OCI-LY1 (cell line): Measurements from ENCODE around the gene TRAF5.

Source experiments
- H2AFZ ChIP-seq: fragments of 200-600 bp; sonication (generic), shearing (Covaris generic); 2 replicates; pipeline ENCODE4 v1.6.0; 2014; ENCODE audit warnings: antibody characterized with exemption, mild to moderate bottlenecking, low read length
- H3F3A ChIP-seq: fragments of 200-600 bp; sonication (generic), shearing (Covaris generic); 2 replicates; pipeline ENCODE4 v1.6.0; 2014; ENCODE audit warnings: mild to moderate bottlenecking, antibody characterized with exemption, low read length, moderate library complexity; ENCODE audit not compliant: insufficient read depth
- H3K27ac ChIP-seq: fragments of 200-600 bp; sonication (generic); 2 replicates; pipeline ENCODE4 v1.5.1; 2014; ENCODE audit warnings: low read length, mixed run types, mild to moderate bottlenecking, low read depth; ENCODE audit not compliant: poor library complexity, severe bottlenecking
- H3K27me3 ChIP-seq: fragments of 200-600 bp; sonication (generic); 2 replicates; pipeline ENCODE4 v1.6.0; 2014; ENCODE audit warnings: antibody characterized with exemption, mild to moderate bottlenecking, low read length, moderate library complexity; ENCODE audit not compliant: insufficient read depth
- H3K36me3 ChIP-seq: fragments of 200-600 bp; sonication (generic); 2 replicates; pipeline ENCODE4 v1.6.1; 2014; ENCODE audit warnings: mild to moderate bottlenecking, antibody characterized with exemption, low read length, moderate library complexity, mixed read lengths; ENCODE audit not compliant: insufficient read depth
- H3K4me1 ChIP-seq: fragments of 200-600 bp; sonication (generic); 2 replicates; pipeline ENCODE4 v1.5.1; 2014; ENCODE audit warnings: mild to moderate bottlenecking, low read length, moderate library complexity; ENCODE audit not compliant: insufficient read depth, severe bottlenecking
- H3K4me2 ChIP-seq: fragments of 200-600 bp; sonication (generic), shearing (Covaris generic); 2 replicates; pipeline ENCODE4 v1.6.1; 2014; ENCODE audit warnings: low read length
- H3K4me3 ChIP-seq: fragments of 200-600 bp; sonication (generic); 2 replicates; pipeline ENCODE4 v1.5.1; 2014; ENCODE audit warnings: low read length, low read depth, mild to moderate bottlenecking, mixed read lengths; ENCODE audit not compliant: poor library complexity, severe bottlenecking
- H3K79me2 ChIP-seq: fragments of 200-600 bp; shearing (Covaris generic); 2 replicates; pipeline ENCODE4 v1.6.1; 2016; ENCODE audit warnings: mixed run types, low read length, mixed read lengths; ENCODE audit not compliant: insufficient read depth
- H3K9ac ChIP-seq: fragments of 200-600 bp; sonication (generic), shearing (Covaris generic); 2 replicates; pipeline ENCODE4 v1.6.1; 2014; ENCODE audit warnings: mild to moderate bottlenecking, low read length, mixed read lengths
- H3K9me2 ChIP-seq: fragments of 200-600 bp; sonication (generic), shearing (Covaris generic); 2 replicates; pipeline ENCODE4 v1.6.1; 2014; ENCODE audit warnings: low read depth, mild to moderate bottlenecking, low read length, mixed read lengths
- H3K9me3 ChIP-seq: fragments of 200-600 bp; shearing (Covaris generic); 2 replicates; pipeline ENCODE4 v1.6.1; 2014; ENCODE audit warnings: low read length, mixed read lengths
- H4K20me1 ChIP-seq: fragments of 200-600 bp; sonication (generic), shearing (Covaris generic); 2 replicates; pipeline ENCODE4 v1.6.0; 2016; ENCODE audit warnings: mild to moderate bottlenecking, low read length; ENCODE audit not compliant: insufficient read depth
- EZH2 ChIP-seq: fragments of 200-600 bp; sonication (generic), shearing (Covaris generic); IDR thresholded peaks from 2 replicates; pipeline ENCODE4 v1.8.0; 2017; ENCODE audit warnings: borderline replicate concordance, mixed run types, mild to moderate bottlenecking, antibody characterized with exemption, low read length, moderate library complexity, mixed read lengths
- TF ChIP-seq, protein P1 (sequence below): fragments of 200-600 bp; sonication (generic), shearing (Covaris generic); IDR thresholded peaks from 2 replicates; pipeline ENCODE4 v1.5.1; 2017; ENCODE audit warnings: mild to moderate bottlenecking, antibody characterized with exemption, low read length, moderate library complexity, mixed read lengths

Gene TRAF5

DNA sequence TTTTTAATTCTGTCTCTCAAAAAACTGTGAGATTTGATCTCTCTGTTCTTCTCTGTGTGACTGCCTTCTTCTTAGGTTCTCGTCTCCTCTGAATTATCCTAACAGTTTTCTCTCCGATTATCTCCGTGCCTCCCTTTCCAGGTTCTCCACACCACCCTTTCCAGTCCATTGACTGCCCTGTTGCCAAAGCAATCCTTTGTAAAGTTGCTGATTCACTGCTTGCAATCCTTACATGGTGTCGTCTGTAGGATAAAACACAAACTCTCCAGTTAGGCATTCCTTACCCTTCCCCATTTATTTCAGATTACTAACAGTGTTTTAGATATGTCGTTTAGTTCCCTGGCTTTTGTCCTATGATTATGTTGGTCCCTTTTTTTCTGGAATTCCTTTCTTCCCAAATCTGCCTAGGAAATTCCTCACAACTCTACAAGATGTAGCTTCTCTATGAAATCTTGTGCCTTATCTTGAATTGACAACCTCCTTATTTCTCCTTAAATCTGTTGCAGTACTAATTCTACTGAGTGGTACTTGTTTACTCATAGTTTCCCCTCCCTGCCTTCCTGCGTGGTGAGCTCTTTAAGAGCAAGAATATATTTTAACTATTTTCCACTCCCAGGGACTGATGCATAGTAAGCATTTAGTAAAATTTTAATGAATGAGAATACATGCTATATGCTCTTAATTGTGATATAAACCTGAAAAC lies 45.2 kb upstream of the TRAF5 start:
- no peak for TF ChIP-seq EZH2
- TF ChIP-seq, protein P1, sequence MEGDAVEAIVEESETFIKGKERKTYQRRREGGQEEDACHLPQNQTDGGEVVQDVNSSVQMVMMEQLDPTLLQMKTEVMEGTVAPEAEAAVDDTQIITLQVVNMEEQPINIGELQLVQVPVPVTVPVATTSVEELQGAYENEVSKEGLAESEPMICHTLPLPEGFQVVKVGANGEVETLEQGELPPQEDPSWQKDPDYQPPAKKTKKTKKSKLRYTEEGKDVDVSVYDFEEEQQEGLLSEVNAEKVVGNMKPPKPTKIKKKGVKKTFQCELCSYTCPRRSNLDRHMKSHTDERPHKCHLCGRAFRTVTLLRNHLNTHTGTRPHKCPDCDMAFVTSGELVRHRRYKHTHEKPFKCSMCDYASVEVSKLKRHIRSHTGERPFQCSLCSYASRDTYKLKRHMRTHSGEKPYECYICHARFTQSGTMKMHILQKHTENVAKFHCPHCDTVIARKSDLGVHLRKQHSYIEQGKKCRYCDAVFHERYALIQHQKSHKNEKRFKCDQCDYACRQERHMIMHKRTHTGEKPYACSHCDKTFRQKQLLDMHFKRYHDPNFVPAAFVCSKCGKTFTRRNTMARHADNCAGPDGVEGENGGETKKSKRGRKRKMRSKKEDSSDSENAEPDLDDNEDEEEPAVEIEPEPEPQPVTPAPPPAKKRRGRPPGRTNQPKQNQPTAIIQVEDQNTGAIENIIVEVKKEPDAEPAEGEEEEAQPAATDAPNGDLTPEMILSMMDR: no peak
- Histone ChIP-seq H3K9ac (no peak overlapping the region), H3K4me3 (no peak overlapping the region), H3F3A (no peaks in the 10 kb centered on the region), H2AFZ (no peak overlapping the region), H3K4me1 (no peaks in the 10 kb centered on the region), H3K36me3 (peaks cover 59% of the 10 kb centered on the region), H3K4me2 (no peak overlapping the region), H3K79me2 (no peaks in the 10 kb centered on the region), H3K27ac (no peak overlapping the region), H3K9me3 (no peaks in the 10 kb centered on the region), H3K9me2 (no peaks in the 10 kb centered on the region; the same call in 1 of the 2 replicates), H4K20me1 (no peaks in the 10 kb centered on the region), H3K27me3 (no peaks in the 10 kb centered on the region)

DNA sequence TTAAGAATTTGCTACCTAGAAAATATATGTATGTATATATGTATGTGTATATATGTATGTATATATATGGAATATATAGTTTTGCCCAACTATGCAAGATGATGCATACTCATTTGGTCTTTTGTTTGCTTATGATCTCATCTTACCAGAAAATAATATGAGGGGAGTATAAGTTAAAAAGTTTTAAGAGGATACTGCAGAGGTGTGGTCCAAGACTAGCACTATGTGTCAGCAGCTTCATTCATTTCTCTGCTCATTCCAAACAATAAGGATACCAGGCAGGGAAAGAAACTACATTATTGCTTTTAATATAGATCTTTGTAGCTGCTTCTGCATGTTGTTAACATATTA lies 44.6 kb upstream of the TRAF5 start:
- no peak overlapping the region for H3K4me3 ChIP-seq
- H3K27ac ChIP-seq: no peak overlapping the region
- H3K9me2 ChIP-seq: no peaks in the 10 kb centered on the region; the same call in 1 of the 2 replicates
- no peak overlapping the region for H2AFZ ChIP-seq
- H3K4me1 ChIP-seq: no peaks in the 10 kb centered on the region
- no peak overlapping the region for H3K9ac ChIP-seq
- no peaks in the 10 kb centered on the region for H3K9me3 ChIP-seq
- H3K79me2 ChIP-seq: no peaks in the 10 kb centered on the region
- no peaks in the 10 kb centered on the region for H3K27me3 ChIP-seq
- TF ChIP-seq, protein P1: no peak
- TF ChIP-seq EZH2: no peak
- no peak overlapping the region for H3K4me2 ChIP-seq
- H3F3A ChIP-seq: no peaks in the 10 kb centered on the region
- H3K36me3 ChIP-seq: peaks cover 64% of the 10 kb centered on the region
- H4K20me1 ChIP-seq: no peaks in the 10 kb centered on the region

DNA sequence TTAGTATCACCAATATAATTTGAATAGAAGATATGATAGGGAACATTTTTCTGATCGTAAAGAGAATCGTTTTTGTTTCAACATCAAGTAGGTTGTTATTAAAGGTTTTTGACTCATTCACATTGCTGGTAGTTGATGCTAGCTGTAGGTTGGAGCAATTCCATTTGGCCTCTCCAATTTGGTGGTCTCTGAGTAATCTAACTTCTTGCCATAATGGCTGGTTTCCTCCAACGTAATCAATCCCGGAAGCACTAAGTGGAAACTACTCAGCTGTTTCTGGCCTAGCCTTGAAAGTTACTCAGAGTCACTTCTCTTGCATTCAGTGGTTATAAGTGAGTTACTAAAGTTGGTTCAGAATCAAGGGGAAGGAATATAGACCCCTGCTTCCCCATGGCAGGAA lies 41.4 kb upstream of the TRAF5 start:
- H3K9me3 ChIP-seq: no peaks in the 10 kb centered on the region
- no peaks in the 10 kb centered on the region for H3K4me1 ChIP-seq
- no peak overlapping the region for H3K9ac ChIP-seq
- H3K27me3 ChIP-seq: no peaks in the 10 kb centered on the region
- H3K79me2 ChIP-seq: no peaks in the 10 kb centered on the region
- TF ChIP-seq EZH2: no peak
- H3K27ac ChIP-seq: no peak overlapping the region
- no peak overlapping the region for H3K4me2 ChIP-seq
- no peaks in the 10 kb centered on the region for H4K20me1 ChIP-seq
- H3K4me3 ChIP-seq: no peak overlapping the region
- no peak overlapping the region for H2AFZ ChIP-seq
- peaks cover 59% of the 10 kb centered on the region for H3K36me3 ChIP-seq
- H3F3A ChIP-seq: no peaks in the 10 kb centered on the region
- H3K9me2 ChIP-seq: no peaks in the 10 kb centered on the region

DNA sequence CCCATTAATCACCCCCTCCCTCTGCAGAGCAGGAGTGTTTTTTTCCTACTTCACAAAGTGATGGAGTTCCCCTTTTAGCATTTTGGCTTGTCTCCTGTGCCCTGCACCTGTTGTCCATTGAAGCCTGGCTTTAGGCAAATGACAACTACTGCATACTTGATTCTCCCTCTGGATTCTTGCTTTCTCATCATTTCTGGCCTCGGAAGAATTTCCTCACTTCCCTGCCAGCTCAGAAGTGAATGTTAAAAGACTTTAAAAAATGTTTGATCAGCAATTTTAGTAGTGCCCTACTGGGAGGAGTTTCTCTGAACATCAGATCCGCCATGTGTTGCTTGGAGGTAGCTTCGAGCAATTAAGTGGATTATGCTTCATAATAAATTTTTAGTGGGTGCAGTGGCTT lies 39.4 kb upstream of the TRAF5 start:
- H3K79me2 ChIP-seq: no peaks in the 10 kb centered on the region
- peaks cover 67% of the 10 kb centered on the region for H3K36me3 ChIP-seq
- H3K27ac ChIP-seq: no peak overlapping the region
- no peak overlapping the region for H3K9ac ChIP-seq
- no peaks in the 10 kb centered on the region for H3K4me1 ChIP-seq
- H3K9me2 ChIP-seq: no peaks in the 10 kb centered on the region
- H3F3A ChIP-seq: no peaks in the 10 kb centered on the region
- TF ChIP-seq EZH2: no peak
- TF ChIP-seq, protein P1: no peak
- H3K27me3 ChIP-seq: no peaks in the 10 kb centered on the region
- H3K4me3 ChIP-seq: no peak overlapping the region
- H3K4me2 ChIP-seq: no peak overlapping the region
- no peaks in the 10 kb centered on the region for H4K20me1 ChIP-seq
- no peak overlapping the region for H2AFZ ChIP-seq
- no peaks in the 10 kb centered on the region for H3K9me3 ChIP-seq
